Large intestine (tissue), 3 donors: ENCODE measurements around the gene AVPI1. TPM values are rescaled to one million over a fixed set of nuclear protein-coding genes. Genes with fewer than 3 reads are reported as not detected.
"Not testable (repeated sequence)": the region's sequence is repeated elsewhere in the genome, so short reads cannot be mapped to it uniquely, and the experiment has no call there.

Source experiments
- DNase-seq, 2 donors: peaks; one replicate each; pipeline versions ENCODE4 v3.0.0 to v3.0.0-alpha.2; 2013
- H3K27ac ChIP-seq: one replicate; pipeline ENCODE4 v1.5.1; 2013; ENCODE audit warnings: low read length
- H3K27me3 ChIP-seq: 2 replicates; pipeline ENCODE4 v1.6.1; 2013; ENCODE audit warnings: low read length; ENCODE audit not compliant: control insufficient read depth, insufficient read depth
- H3K36me3 ChIP-seq: 2 replicates; pipeline ENCODE4 v1.6.1; 2013; ENCODE audit warnings: low read length; ENCODE audit not compliant: control insufficient read depth, insufficient read depth
- H3K4me1 ChIP-seq: one replicate; pipeline ENCODE4 v1.6.1; 2013; ENCODE audit warnings: low read length; ENCODE audit not compliant: control insufficient read depth, insufficient read depth
- H3K4me3 ChIP-seq: one replicate; pipeline ENCODE4 v1.5.1; 2013; ENCODE audit warnings: low read length
- H3K9me3 ChIP-seq: one replicate; pipeline ENCODE4 v1.6.1; 2013; ENCODE audit warnings: mild to moderate bottlenecking, low read depth, low read length, moderate library complexity; ENCODE audit not compliant: control insufficient read depth
- WGBS: methylation state at CpG from one replicate; pipeline ENCODE4 v1.1.5; 2013; ENCODE audit warnings: low lambda C conversion rate; ENCODE audit not compliant: insufficient coverage; 5-methylcytosine and 5-hydroxymethylcytosine counted together
- polyA plus RNA-seq: library from polyadenylated mRNA; unstranded; fragments of 120-200 nt; gene quantifications from one replicate; pipeline ENCODE4 v1.2.1, GENCODE V29; 2013

The AVPI1 gene
- polyA plus RNA-seq, 1 donor = 56.5 TPM

DNA sequence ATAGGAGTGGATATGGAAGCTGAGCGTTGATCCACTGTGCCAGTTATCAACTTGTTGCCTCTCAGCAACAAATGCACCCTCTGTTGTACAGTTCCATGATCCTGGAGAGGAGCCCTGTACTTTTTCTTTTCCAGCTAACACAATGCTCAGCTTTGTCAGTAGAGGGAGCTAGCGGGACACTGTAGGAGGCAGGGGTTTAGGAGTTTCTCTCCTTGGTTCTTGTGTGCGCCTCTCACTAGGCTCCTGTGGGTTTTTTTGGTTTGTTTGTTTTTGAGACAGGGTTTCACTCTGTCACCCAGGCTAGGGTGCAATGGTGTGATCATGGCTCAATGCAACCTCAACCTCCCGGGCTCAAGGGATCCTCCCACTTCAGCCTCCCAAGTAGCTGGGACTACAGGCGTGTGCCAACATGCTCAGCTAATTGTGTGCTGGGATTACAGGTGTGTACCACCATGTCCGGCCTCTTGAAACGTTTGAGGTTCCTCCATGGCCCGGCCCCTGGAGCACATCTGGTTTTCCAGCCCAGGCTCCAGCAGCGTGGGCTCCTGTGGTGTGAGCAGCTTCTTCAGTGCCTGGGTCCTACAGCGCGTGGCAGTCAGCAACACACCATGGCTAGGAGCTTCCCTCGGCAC lies 14.5 kb upstream of the AVPI1 start:
- H3K27me3 ChIP-seq = no peaks in the 10 kb centered on the region
- peak; percentile 53 to 69 for DNase-seq
- H3K4me1 ChIP-seq = no peaks in the 10 kb centered on the region
- no CpG with 5 or more reads among the region's 12 CpGs for WGBS
- no peaks in the 10 kb centered on the region for H3K9me3 ChIP-seq
- no peak overlapping the region for H3K4me3 ChIP-seq
- no peaks in the 10 kb centered on the region for H3K36me3 ChIP-seq
- H3K27ac ChIP-seq = no peak overlapping the region

DNA sequence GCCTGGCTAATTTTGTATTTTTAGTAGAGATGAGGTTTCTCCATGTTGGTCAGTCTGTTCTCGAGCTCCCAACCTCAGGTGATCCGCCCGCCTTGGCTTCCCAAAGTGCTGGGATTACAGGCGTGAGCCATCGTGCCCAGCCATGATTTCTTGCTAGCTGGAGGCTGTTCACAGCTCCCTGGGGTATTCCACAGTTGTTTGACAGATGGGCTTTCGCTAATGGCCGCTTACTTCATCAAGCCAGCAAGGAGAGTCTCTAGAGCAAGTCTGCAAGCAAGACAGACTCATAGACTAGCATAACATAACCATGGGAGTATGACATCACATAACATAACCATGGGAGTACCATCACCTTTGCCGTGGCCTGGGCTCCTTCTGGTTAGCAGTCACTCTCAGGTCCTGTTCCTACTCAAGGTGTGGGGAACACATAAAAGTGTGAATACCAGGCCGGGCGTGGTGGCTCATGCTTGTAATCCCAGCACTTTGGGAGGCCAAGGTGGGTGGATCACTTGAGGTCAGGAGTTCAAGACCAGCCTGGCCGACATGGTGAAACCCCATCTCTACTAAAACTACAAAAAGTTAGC lies 11.1 kb upstream of the AVPI1 start:
- H3K27me3 ChIP-seq, H3K36me3 ChIP-seq, DNase-seq, H3K27ac ChIP-seq, H3K4me3 ChIP-seq, H3K4me1 ChIP-seq, H3K9me3 ChIP-seq: not testable (repeated sequence)
- WGBS = no CpG with 5 or more reads among the region's 11 CpGs

DNA sequence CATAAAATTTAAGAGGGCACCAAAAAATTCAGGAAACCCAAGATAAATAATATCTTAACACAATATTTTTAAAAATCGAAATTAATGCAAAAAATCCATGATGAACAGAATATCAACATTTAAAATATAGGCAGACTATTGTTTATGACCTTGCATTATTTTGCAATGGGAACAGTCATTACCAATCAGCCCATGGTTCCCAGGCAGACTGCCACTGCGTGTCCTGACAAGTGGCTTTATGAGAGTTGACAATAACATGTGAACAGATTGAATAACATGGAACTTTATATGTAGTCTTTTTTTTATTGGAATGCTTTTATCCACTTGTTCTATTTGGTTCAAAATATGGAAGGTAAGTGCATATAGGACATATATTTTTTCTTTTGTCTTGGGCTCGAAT lies 3.1 kb upstream of the AVPI1 start:
- no peaks in the 10 kb centered on the region for H3K27me3 ChIP-seq
- no peak for DNase-seq
- H3K4me3 ChIP-seq = no peak overlapping the region
- WGBS = 100% methylated on average over 1 of the region's 3 CpGs
- peaks cover 12% of the 10 kb centered on the region for H3K9me3 ChIP-seq
- H3K36me3 ChIP-seq = no peaks in the 10 kb centered on the region
- no peak overlapping the region for H3K27ac ChIP-seq
- peaks cover 13% of the 10 kb centered on the region for H3K4me1 ChIP-seq

DNA sequence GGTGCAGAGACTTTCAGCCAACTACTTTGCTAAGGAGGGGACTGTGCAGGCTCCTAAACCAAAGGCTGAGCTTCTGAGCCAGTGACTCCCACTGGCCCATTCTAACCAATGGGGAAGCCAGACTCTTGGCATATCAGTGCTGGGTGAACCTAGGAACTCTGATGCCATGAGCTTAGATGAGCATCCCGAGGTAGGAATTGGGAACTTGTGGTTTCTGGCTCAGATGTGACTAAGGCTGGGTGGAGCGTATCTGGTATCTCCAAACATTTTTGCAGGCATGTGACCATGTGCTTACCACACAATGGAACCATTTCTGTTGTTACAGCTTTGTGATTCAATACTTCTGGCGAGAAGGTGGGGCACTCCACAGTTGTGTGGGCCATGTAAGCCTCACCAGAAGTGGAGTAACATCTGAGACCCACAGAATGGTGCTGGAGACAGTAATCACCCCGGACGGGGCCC lies 2.5 kb upstream of the AVPI1 start:
- H3K27me3 ChIP-seq = no peaks in the 10 kb centered on the region
- no peaks in the 10 kb centered on the region for H3K36me3 ChIP-seq
- H3K4me3 ChIP-seq = no peak overlapping the region
- no CpG with 5 or more reads among the region's 5 CpGs for WGBS
- DNase-seq = no peak
- peaks cover 13% of the 10 kb centered on the region for H3K4me1 ChIP-seq
- no peak overlapping the region for H3K27ac ChIP-seq
- peaks cover 12% of the 10 kb centered on the region for H3K9me3 ChIP-seq

DNA sequence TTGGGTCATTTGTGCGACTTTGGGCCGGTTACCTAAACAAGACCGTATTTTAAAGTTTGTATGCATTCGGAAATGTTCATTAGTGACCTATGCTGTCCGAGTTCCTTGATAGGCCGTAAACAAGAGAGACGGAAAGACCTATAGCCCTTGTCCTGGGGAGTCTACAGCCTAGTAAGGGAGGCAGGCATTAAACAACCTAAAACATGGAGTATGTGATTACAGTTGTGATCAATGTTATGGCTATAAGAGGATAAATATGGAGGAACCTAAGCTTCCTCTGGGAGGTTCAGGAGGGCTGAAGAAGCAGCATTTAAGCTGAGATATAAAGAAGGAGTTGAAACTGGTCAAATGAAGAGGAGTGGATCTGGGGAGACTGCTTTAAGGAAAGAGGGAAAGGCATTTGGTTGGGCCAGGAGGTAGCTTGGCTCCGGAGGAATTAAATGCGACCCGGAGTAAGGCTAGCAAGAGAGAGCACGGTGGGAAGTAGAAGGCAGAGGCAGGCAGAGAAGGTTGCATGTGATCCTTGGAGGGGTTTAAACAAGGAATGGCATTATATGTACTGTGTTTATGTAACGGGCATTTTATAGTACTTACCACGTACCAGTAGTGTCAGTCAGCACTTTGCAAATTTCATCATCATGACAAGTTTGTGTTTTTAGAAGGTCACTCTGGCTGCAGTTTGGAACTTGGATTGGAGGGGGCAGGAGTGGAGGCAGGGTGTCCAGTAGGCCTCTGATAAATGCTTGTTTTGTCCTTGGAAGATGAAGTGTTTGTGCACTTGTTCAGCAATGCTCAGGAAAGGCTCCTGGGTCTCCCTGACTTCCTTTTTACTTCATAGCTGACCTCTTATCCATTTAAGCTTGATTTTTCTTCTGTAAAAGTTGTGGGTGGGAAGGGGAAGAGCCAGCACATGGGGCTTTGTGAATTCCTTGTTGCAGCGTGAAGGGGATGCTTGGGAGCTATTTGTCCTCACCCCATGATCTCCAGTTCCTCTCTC lies 1.0 kb upstream of the AVPI1 start:
- 83% methylated on average over 3 of the region's 14 CpGs for WGBS
- Histone ChIP-seq H3K4me1 (peaks cover 21% of the 10 kb centered on the region), H3K27ac (peak overlapping the region; percentile 85), H3K36me3 (no peaks in the 10 kb centered on the region), H3K27me3 (no peaks in the 10 kb centered on the region), H3K4me3 (peak overlapping the region; percentile 37), H3K9me3 (peaks cover 4% of the 10 kb centered on the region)
- DNase-seq = peak in 1 of 2 donors; percentile 60

DNA sequence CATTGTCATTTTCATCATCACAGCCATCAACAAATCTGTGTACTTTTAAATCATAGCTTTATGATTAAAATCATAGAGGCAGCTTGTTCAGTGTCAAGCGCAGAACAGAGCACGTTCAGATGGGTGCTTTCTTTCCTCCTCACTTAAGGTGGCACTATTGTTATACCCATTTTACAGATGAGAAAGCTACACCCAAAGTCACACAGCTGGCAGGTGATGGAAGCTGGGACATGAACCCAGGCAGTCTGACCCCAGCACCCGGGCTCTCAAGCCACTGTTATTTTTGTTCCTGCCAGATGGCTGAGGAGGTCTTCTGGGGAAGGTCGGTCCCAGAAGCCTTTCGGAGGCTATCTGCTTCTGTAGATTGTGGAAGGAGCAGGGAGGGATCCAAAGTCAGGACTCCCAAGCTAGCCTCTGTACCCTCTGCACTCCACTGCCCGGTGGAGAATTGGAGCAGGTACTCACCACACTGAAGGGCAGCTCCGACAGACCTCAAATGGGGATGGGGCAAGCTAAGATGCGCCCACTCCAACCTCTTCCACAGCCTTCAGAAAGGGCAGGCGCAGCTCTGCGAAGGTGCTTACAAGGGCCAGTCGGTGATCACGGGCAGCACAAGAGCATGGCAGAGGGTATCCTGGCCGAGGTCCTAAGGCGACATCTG lies 610 bp downstream of the AVPI1 start:
- WGBS = no CpG with 5 or more reads among the region's 14 CpGs
- peak overlapping the region; percentile 99 for H3K27ac ChIP-seq
- no peak for DNase-seq
- no peaks in the 10 kb centered on the region for H3K27me3 ChIP-seq
- peak overlapping the region; percentile 98 for H3K4me3 ChIP-seq
- H3K4me1 ChIP-seq = peaks cover 31% of the 10 kb centered on the region
- no peaks in the 10 kb centered on the region for H3K36me3 ChIP-seq
- peaks cover 2% of the 10 kb centered on the region for H3K9me3 ChIP-seq

DNA sequence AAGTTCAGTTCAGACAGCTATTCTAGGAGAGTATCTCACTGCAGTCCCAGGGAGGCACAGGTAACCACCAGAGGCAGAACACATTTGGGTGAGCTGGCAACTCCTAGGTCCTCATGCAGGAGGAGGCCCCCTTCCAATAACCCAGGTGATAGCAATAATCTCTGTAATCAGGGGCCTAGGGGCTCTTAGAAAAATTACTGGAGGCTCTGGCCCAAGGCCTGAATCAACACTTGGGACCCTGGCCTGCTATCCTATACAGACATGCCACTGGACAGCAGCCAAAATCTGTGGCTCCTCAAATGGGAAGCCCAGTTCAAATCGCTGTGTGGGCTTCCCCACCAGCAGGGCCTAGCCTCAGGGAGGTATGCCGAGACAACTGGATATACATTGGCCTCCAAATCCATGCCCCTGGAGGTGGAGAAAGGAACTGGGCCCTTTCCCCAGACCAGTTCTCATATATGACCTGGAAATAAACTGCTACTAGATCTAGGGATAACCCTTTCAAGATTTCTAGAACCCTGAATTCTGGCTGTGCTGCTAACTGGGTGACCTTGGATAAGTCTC lies 1.6 kb downstream of the AVPI1 start:
- Histone ChIP-seq H3K27ac (peak overlapping the region; percentile 99), H3K27me3 (no peaks in the 10 kb centered on the region), H3K4me1 (peaks cover 31% of the 10 kb centered on the region), H3K4me3 (peak overlapping the region; percentile 98), H3K36me3 (no peaks in the 10 kb centered on the region), H3K9me3 (peaks cover 2% of the 10 kb centered on the region)
- DNase-seq = peak; percentile 32 to 63
- WGBS = no CpG with 5 or more reads among the region's 2 CpGs

DNA sequence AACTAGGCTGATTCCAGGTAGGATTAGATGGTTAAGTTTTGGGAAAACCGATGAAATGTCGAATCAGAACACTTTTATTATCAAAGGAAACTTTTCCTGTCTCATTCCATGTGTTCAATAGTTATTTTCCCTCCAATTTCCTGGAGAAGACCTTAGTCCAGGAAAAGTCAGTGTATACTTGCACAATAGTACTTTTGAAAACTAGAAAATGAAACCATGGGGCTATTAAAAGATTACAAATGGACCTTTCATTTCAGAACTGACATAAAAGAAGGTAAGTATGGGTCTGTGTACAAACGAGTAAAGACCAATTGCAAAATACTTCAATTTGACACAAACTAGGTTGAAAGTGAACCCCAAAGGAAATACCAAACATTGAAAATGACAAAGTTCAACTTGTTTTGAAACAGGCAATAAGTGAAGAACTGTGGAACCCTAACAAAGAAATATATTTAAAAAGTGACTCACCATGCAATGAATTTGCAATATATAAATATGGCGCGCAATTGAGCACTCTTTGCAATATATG lies 2.1 kb downstream of the AVPI1 start:
- H3K27me3 ChIP-seq = no peaks in the 10 kb centered on the region
- WGBS = 66% methylated on average over 2 of the region's 5 CpGs
- DNase-seq = peak; percentile 29 to 75
- H3K4me3 ChIP-seq = peak overlapping the region; percentile 98
- H3K27ac ChIP-seq = peak overlapping the region; percentile 99
- H3K4me1 ChIP-seq = peaks cover 31% of the 10 kb centered on the region
- peaks cover 2% of the 10 kb centered on the region for H3K9me3 ChIP-seq
- peaks cover 3% of the 10 kb centered on the region for H3K36me3 ChIP-seq

DNA sequence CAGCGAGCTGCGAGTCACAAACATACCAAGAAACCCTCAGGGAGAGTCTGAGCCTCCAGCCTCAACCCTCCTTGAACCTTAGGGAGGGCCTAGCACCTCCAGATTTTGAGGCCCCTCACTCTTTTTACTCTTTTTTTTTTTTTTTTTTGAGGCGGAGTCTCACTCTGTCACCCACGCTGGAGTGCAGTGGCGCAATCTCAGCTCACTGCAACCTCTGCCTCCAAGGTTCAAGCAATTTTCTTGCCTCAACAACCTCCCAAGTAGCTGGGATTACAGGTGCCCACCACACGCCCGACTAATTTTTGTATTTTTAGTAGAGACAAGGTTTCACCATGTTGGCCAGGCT lies 2.7 kb downstream of the AVPI1 start:
- peaks cover 31% of the 10 kb centered on the region for H3K4me1 ChIP-seq
- no CpG with 5 or more reads among the region's 7 CpGs for WGBS
- DNase-seq, H3K9me3 ChIP-seq, H3K27me3 ChIP-seq, H3K36me3 ChIP-seq: not testable (repeated sequence)
- peak overlapping the region; percentile 98 for H3K4me3 ChIP-seq
- peak overlapping the region; percentile 99 for H3K27ac ChIP-seq
